ENCODE data around the gene PPARG. TPM values are rescaled to one million over a fixed set of nuclear protein-coding genes. Genes with fewer than 3 reads are reported as not detected.
"Not testable (repeated sequence)": the region's sequence is repeated elsewhere in the genome, so short reads cannot be mapped to it uniquely, and the experiment has no call there.

Gene PPARG
- total and polyA plus RNA-seq, 10 donors: 5.5 to 28.0 (median 19.4) TPM

DNA sequence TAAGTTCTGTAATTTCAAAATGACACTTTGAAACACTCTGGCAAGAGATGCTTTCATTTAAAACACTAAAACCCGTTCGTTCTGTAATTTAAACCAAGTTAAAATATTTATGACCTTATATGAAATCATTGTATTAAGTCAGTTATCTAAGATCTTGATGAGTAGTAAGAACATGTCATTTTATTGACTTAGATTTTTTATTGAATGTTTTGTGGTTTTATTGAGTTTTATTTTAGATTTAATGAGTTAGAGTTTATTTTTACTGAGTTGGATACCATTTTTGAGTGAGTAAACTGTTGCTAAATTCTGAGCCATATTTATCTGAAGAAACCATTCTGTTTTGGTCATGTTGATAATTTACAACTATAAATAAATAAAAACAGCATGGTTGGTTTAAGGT, 94.3 kb downstream of the PPARG start:
- TF ChIP-seq POLR2A (IDR thresholded peaks at IDR 0.05) (no peak), POLR2AphosphoS5 (IDR thresholded peaks at IDR 0.05) (no peak), CTCF (IDR thresholded peaks at IDR 0.05 in 8 of 11, conservative IDR thresholded peaks at IDR 0.05 in 3 of 11) (no peak)
- intact Hi-C loops (cut with DNase I; ENCODE audit: low total_unique reads): no loop called here
- 85 to 97% (median 89%) methylated on average over 2 of the region's 2 CpGs for WGBS, 5 donors

GRCh38 chr3:12384451-12385233, 95.8 kb downstream of the PPARG start:
- Histone ChIP-seq H3K27ac (no peak overlapping the region), H3K4me3 (no peak overlapping the region), H3K9me3 (peaks cover 0 to 4% (median 0%) of the 10 kb centered on the region in 8 donors), H3K4me1 (peaks cover 8 to 16% (median 10%) of the 10 kb centered on the region in 6 donors), H3K27me3 (replicated peaks in 1 of 7) (no peaks in the 10 kb centered on the region), H3K36me3 (peaks cover 0 to 6% (median 0%) of the 10 kb centered on the region in 6 donors)
- TF ChIP-seq CTCF (IDR thresholded peaks at IDR 0.05 in 8 of 11, conservative IDR thresholded peaks at IDR 0.05 in 3 of 11) (no peak), POLR2A (IDR thresholded peaks at IDR 0.05) (no peak), POLR2AphosphoS5 (IDR thresholded peaks at IDR 0.05) (no peak)
- WGBS, 5 donors: 83 to 96% (median 95%) methylated on average over 1 of the region's 1 CpG
- intact Hi-C loops (cut with DNase I; ENCODE audit: low total_unique reads): no loop called here
- DNase-seq: no peak

More for the DNA sequence above, 94.3 kb downstream of the PPARG start:
- Histone ChIP-seq H3K27me3 (replicated peaks in 1 of 7) (no peaks in the 10 kb centered on the region), H3K36me3 (peaks cover 0 to 6% (median 0%) of the 10 kb centered on the region in 6 donors), H3K4me1 (peaks cover 8 to 20% (median 13%) of the 10 kb centered on the region in 6 donors), H3K4me3 (no peak overlapping the region), H3K27ac (no peak overlapping the region), H3K9me3 (peaks cover 0 to 4% (median 0%) of the 10 kb centered on the region in 8 donors)
- no peak for DNase-seq

GRCh38 chr3:12386514-12387291, 97.8 kb downstream of the PPARG start:
- H3K4me1 ChIP-seq; H3K27me3 ChIP-seq (replicated peaks in 1 of 7); H3K9me3 ChIP-seq; intact Hi-C loops (cut with DNase I; ENCODE audit: low total_unique reads); DNase-seq; H3K36me3 ChIP-seq; H3K4me3 ChIP-seq; H3K27ac ChIP-seq: not testable (repeated sequence)
- WGBS, 5 donors: 89 to 94% (median 91%) methylated on average over 4 of the region's 4 CpGs

GRCh38 chr3:12388185-12388584, 99.3 kb downstream of the PPARG start:
- DNase-seq: no peak
- intact Hi-C loops (cut with DNase I; ENCODE audit: low total_unique reads): no loop called here
- 63 to 90% (median 75%) methylated on average over 1 of the region's 1 CpG for WGBS, 5 donors
- Histone ChIP-seq H3K36me3 (no peaks in the 10 kb centered on the region), H3K9me3 (peaks cover 0 to 4% (median 0%) of the 10 kb centered on the region in 8 donors), H3K27me3 (replicated peaks in 1 of 7) (no peaks in the 10 kb centered on the region), H3K4me3 (no peak overlapping the region), H3K4me1 (no peaks in the 10 kb centered on the region), H3K27ac (no peak overlapping the region)
- TF ChIP-seq POLR2AphosphoS5 (IDR thresholded peaks at IDR 0.05) (no peak), CTCF (IDR thresholded peaks at IDR 0.05 in 8 of 11, conservative IDR thresholded peaks at IDR 0.05 in 3 of 11) (no peak)

Data from spleen (tissue), 11 donors.